ENCODE data around the gene SLC22A3. TPM values are rescaled to one million over a fixed set of nuclear protein-coding genes. Genes with fewer than 3 reads are reported as not detected.
"Not testable (repeated sequence)": the region's sequence is repeated elsewhere in the genome, so short reads cannot be mapped to it uniquely, and the experiment has no call there.

SLC22A3 gene
- total RNA-seq, 2 donors from 2014 or later: not detected

- no peak for DNase-seq (ENCODE audit: low spot score)
- H3K4me3 Mint-ChIP-seq: no peak overlapping the region
- peak in 1 of 2 donors; percentile 33 for ATAC-seq
- H3K27ac Mint-ChIP-seq: no peak overlapping the region
- peaks cover 16 to 21% of the 10 kb centered on the region in 2 donors for H3K27me3 Mint-ChIP-seq
- no peaks in the 10 kb centered on the region for H3K4me1 Mint-ChIP-seq (ENCODE audit: low read depth in 2 of 2)
- H3K9me3 Mint-ChIP-seq: no peaks in the 10 kb centered on the region
- no peaks in the 10 kb centered on the region for H3K36me3 Mint-ChIP-seq
These were observed 19.8 kb downstream of the SLC22A3 start for GRCh38 chr6:160367798-160368547.

GRCh38 chr6:160368670-160369069 is 20.5 kb downstream of the SLC22A3 start:
- no peak for DNase-seq (ENCODE audit: low spot score)
- no peaks in the 10 kb centered on the region for H3K4me1 Mint-ChIP-seq (ENCODE audit: low read depth in 2 of 2)
- H3K9me3 Mint-ChIP-seq: no peaks in the 10 kb centered on the region
- peaks cover 16 to 24% of the 10 kb centered on the region in 2 donors for H3K27me3 Mint-ChIP-seq
- H3K36me3 Mint-ChIP-seq: no peaks in the 10 kb centered on the region
- no peak overlapping the region for H3K4me3 Mint-ChIP-seq
- no peak overlapping the region for H3K27ac Mint-ChIP-seq
- ATAC-seq: no peak

DNA sequence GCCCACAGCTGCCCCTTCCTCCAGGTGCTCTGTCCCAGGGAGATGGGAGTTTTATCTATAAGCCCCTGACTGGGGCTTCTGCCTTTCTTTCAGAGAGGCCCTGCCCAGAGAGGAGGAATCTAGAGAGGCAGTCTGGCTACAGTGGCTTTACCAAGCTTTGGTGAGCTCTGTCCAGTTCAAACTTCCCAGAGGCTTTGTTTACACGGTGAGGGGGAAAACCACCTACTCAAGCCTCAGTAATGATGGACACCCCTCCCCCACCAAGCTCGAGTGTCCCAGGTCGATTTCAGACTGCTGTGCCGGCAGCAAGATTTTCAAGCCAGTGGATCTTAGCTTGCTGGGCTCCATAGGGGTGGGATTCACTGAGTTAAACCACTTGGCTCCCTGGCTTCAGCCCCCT is 25.4 kb downstream of the SLC22A3 start:
- H3K27ac Mint-ChIP-seq; ATAC-seq; H3K36me3 Mint-ChIP-seq; H3K4me1 Mint-ChIP-seq (ENCODE audit: low read depth in 2 of 2); H3K4me3 Mint-ChIP-seq; DNase-seq (ENCODE audit: low spot score); H3K9me3 Mint-ChIP-seq: not testable (repeated sequence)
- H3K27me3 Mint-ChIP-seq: peaks cover 11 to 20% of the 10 kb centered on the region in 2 donors

- H3K4me3 Mint-ChIP-seq: no peak overlapping the region
These were observed 26.8 kb downstream of the SLC22A3 start for GRCh38 chr6:160374836-160375560.

DNA sequence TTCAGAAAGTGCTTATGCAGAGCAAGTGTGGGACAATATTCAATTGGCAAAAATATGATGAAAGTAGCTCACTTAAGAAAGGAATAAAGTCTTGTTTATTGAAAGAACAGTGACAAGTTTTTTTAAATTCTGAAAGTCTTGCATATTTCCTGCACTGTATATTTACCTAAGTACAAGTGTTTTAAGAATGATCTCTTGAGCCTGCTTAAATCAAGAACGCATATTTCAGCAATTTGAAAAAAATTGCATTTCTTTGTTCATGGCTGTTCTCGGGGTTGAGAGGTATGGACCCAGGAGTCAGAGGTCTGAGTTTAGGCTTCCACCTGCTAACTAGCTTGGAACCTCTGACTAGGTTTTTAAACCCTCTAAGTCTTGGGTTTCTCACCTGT is 27.4 kb downstream of the SLC22A3 start:
- no peak overlapping the region for H3K27ac Mint-ChIP-seq
- no peaks in the 10 kb centered on the region for H3K9me3 Mint-ChIP-seq
- peaks cover 14 to 23% of the 10 kb centered on the region in 2 donors for H3K27me3 Mint-ChIP-seq
- H3K4me3 Mint-ChIP-seq: no peak overlapping the region
- ATAC-seq: no peak
- no peaks in the 10 kb centered on the region for H3K4me1 Mint-ChIP-seq (ENCODE audit: low read depth in 2 of 2)
- DNase-seq (ENCODE audit: low spot score): no peak
- no peaks in the 10 kb centered on the region for H3K36me3 Mint-ChIP-seq

More at GRCh38 chr6:160374836-160375560, 26.8 kb downstream of the SLC22A3 start:
- Mint-ChIP-seq H3K27ac (no peak overlapping the region), H3K36me3 (no peaks in the 10 kb centered on the region), H3K9me3 (no peaks in the 10 kb centered on the region), H3K4me1 (ENCODE audit: low read depth in 2 of 2) (no peaks in the 10 kb centered on the region), H3K27me3 (peaks cover 14 to 23% of the 10 kb centered on the region in 2 donors)
- ATAC-seq: no peak
- DNase-seq (ENCODE audit: low spot score): no peak

GRCh38 chr6:160376445-160376844 is 28.3 kb downstream of the SLC22A3 start:
- Mint-ChIP-seq H3K4me3 (no peak overlapping the region), H3K27ac (no peak overlapping the region), H3K36me3 (no peaks in the 10 kb centered on the region), H3K4me1 (ENCODE audit: low read depth in 2 of 2) (no peaks in the 10 kb centered on the region), H3K9me3 (no peaks in the 10 kb centered on the region), H3K27me3 (peaks cover 14 to 21% of the 10 kb centered on the region in 2 donors)
- no peak for ATAC-seq
- DNase-seq (ENCODE audit: low spot score): no peak

- Mint-ChIP-seq H3K27me3 (peaks cover 7 to 10% of the 10 kb centered on the region in 2 donors), H3K9me3 (peaks cover 4% of the 10 kb centered on the region), H3K4me1 (ENCODE audit: low read depth in 2 of 2) (no peaks in the 10 kb centered on the region), H3K27ac (no peak overlapping the region), H3K4me3 (no peak overlapping the region), H3K36me3 (peaks cover 6% of the 10 kb centered on the region)
- no peak for DNase-seq (ENCODE audit: low spot score)
- no peak for ATAC-seq
These were observed 30.0 kb downstream of the SLC22A3 start for GRCh38 chr6:160378218-160378617.

DNA sequence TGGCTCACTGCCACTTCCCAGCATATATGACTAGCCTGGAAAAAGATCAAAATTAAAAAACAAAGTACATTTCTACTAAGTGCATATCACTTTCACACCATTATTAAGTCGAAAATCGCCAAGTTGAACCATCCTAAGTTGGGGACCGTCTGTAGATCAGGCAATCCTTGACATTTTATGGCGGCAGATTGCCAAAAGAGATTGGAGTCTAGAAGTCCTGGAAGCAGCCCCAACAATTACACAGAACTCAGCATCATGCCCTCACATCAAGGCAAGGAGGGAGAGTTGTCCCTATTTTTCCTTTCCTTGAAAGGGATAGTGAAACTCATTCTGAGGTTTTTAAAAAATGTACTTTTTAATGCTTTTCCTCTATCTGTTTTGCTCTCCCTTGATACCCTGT is 30.7 kb downstream of the SLC22A3 start:
- H3K36me3 Mint-ChIP-seq: peaks cover 6% of the 10 kb centered on the region
- H3K9me3 Mint-ChIP-seq: peaks cover 7% of the 10 kb centered on the region
- H3K4me1 Mint-ChIP-seq (ENCODE audit: low read depth in 2 of 2): no peaks in the 10 kb centered on the region
- H3K4me3 Mint-ChIP-seq: no peak overlapping the region
- DNase-seq (ENCODE audit: low spot score): no peak
- no peak for ATAC-seq
- H3K27ac Mint-ChIP-seq: no peak overlapping the region
- peaks cover 7 to 9% of the 10 kb centered on the region in 2 donors for H3K27me3 Mint-ChIP-seq

GRCh38 chr6:160379466-160379865 is 31.3 kb downstream of the SLC22A3 start:
- peaks cover 6% of the 10 kb centered on the region for H3K36me3 Mint-ChIP-seq
- no peak for DNase-seq (ENCODE audit: low spot score)
- H3K9me3 Mint-ChIP-seq: peaks cover 7% of the 10 kb centered on the region
- peaks cover 7 to 12% of the 10 kb centered on the region in 2 donors for H3K27me3 Mint-ChIP-seq
- H3K4me1 Mint-ChIP-seq (ENCODE audit: low read depth in 2 of 2): no peaks in the 10 kb centered on the region
- no peak overlapping the region for H3K4me3 Mint-ChIP-seq
- H3K27ac Mint-ChIP-seq: no peak overlapping the region
- ATAC-seq: no peak

- Mint-ChIP-seq H3K27me3 (peaks cover 14 to 17% of the 10 kb centered on the region in 2 donors), H3K36me3 (peaks cover 6% of the 10 kb centered on the region), H3K27ac (no peak overlapping the region), H3K4me1 (ENCODE audit: low read depth in 2 of 2) (no peaks in the 10 kb centered on the region), H3K4me3 (no peak overlapping the region), H3K9me3 (peaks cover 7% of the 10 kb centered on the region)
- DNase-seq (ENCODE audit: low spot score) (no peak), ATAC-seq (no peak)
These were observed 34.8 kb downstream of the SLC22A3 start for GRCh38 chr6:160382946-160383345.

DNA sequence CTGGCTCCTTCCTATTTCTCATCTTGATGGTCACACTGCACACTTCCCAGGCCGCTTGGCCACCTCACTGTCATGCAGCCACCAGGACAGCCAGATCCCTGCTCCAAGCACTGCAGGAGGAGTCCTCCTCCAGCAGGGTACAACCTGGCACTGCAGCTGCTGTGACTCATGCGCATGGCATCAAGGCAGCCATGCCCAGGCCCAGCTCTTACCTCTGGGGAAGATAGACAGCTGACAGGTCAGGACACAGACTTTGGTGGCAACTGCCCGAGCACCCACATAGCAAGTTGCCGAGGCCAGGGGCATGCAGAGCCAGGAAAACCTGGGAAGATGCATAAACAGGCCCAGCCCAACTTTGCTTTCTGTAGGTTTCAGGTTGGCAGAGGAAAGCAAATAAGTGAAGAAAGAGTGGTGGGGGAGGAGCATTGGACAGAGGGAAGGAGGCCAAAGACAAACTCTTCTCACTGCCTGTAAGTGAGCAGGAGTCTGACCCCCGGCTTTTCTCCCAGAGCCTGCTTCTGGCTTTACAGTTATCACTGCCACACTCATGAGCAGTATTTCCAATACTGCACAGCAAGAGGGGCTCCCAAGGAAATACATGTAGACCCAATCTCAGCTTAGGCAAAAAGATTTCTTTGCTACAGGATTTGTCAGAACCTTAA is 38.8 kb downstream of the SLC22A3 start:
- Mint-ChIP-seq H3K9me3 (peaks cover 7% of the 10 kb centered on the region), H3K27me3 (peaks cover 20 to 21% of the 10 kb centered on the region in 2 donors), H3K36me3 (peaks cover 5% of the 10 kb centered on the region), H3K4me1 (ENCODE audit: low read depth in 2 of 2) (no peaks in the 10 kb centered on the region), H3K4me3 (no peak overlapping the region), H3K27ac (no peak overlapping the region)
- ATAC-seq (peak in 1 of 2 donors; percentile 51), DNase-seq (ENCODE audit: low spot score) (no peak)

DNA sequence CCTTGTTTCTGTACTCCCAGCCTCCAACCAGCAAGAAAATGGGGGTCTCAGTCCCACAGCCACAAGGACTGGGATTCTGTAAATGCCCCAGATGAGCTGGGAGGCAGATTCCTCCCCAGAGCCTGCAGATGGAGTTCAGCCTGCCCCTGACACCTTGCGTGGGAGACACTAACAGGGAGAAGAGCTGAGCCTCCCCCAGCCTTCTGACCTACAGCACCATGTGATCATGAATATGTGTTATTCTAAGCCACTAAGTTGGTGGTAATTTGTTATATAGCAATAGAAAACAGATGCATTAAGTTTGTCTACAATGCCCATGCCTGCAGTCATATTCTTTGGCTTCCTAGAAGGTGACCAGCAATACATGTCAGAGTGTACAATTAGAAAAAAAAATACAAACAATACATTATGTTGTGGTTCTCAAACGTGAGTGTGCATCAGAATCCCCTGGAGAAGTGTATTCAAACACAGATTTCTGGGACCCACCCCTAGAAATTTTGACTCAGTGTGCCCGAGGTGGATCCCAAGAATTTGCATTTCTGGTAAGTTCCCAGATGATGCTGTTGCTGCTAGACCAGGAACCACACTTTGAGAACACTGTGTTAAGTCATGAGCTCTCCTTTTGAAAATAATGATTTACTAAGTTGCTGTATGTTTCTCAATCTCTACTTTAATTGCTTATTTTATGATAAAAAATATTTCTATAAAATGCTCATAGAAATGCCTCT is 39.9 kb downstream of the SLC22A3 start:
- no peaks in the 10 kb centered on the region for H3K36me3 Mint-ChIP-seq
- H3K4me1 Mint-ChIP-seq (ENCODE audit: low read depth in 2 of 2): no peaks in the 10 kb centered on the region
- H3K27me3 Mint-ChIP-seq: peaks cover 21 to 24% of the 10 kb centered on the region in 2 donors
- H3K27ac Mint-ChIP-seq: no peak overlapping the region
- H3K9me3 Mint-ChIP-seq: peaks cover 4% of the 10 kb centered on the region
- ATAC-seq (no peak), DNase-seq (ENCODE audit: low spot score) (no peak)
- no peak overlapping the region for H3K4me3 Mint-ChIP-seq

- Mint-ChIP-seq H3K9me3 (peaks cover 3% of the 10 kb centered on the region), H3K27ac (no peak overlapping the region), H3K27me3 (peaks cover 27 to 29% of the 10 kb centered on the region in 2 donors), H3K4me1 (ENCODE audit: low read depth in 2 of 2) (no peaks in the 10 kb centered on the region), H3K4me3 (no peak overlapping the region), H3K36me3 (peaks cover 6% of the 10 kb centered on the region)
- DNase-seq (ENCODE audit: low spot score): no peak
- no peak for ATAC-seq
These were observed 40.7 kb downstream of the SLC22A3 start for GRCh38 chr6:160388922-160389321.
